COR-L47 (cell line): ENCODE measurements around the gene NF1.
A peak's percentile ranks its signal among the peaks of the same experiment; 100 is the strongest.
"Not testable (repeated sequence)": the region's sequence is repeated elsewhere in the genome, so short reads cannot be mapped to it uniquely, and the experiment has no call there.

ENCODE experiments used
- DNase-seq: peaks from one replicate; lab custom pipeline; 2025; lab: John Stamatoyannopoulos, UW

Gene NF1

DNA sequence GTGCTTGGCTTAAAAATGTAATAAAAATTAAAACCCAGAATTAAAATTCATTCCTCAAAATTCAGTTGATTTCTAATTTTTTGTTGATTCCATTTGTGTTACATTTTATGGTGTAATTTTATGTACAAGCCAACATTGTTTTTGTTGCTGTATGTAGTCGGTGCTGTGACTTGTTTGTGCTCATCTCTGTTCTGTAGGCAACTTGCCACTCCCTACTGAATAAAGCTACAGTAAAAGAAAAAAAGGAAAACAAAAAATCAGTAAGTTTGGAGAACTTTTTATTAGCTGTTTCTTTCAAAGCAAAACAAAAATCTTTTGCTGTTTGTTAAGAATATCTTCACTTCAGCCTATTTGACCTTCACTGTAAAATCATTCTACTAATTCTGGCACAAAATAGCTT is 158.0 kb downstream of the NF1 start:
- no peak for DNase-seq

DNA sequence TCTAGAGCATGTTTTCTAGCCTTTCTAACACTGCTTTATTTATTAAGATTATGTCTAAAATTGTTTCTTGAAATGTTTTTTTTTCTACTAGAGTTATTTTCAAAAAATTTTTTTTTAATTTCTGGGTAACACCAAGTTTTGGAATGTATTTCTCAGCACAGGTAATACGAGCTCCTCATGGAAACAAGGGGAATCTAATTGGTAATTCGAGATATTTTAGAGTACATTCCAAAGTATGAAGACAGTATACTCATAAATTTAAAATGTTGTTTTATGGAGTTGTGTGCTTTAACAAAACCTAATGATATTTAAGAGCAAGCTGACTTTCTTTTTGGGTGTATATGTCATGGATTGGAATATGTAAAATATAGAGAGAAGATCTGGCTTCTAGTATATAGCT is 159.9 kb downstream of the NF1 start:
- DNase-seq: no peak

DNA sequence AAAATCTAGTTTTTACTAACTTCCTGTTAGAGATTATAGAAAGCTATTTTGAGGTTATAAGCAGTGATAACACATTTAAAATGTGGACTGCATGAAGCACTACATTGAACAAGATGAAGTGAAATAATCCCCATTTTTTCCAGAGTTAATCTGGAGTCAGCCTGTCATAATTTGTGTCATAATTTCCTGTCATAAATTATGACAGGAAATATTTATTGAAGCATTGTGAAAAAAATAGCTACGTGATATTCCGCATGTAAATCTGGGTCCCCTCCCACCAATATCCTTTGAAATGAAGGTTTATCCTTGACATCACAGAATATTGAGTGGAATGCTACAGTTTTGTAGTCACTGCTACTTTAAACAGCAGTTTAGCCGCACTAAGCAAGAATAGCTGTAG is 162.2 kb downstream of the NF1 start:
- no peak for DNase-seq

DNA sequence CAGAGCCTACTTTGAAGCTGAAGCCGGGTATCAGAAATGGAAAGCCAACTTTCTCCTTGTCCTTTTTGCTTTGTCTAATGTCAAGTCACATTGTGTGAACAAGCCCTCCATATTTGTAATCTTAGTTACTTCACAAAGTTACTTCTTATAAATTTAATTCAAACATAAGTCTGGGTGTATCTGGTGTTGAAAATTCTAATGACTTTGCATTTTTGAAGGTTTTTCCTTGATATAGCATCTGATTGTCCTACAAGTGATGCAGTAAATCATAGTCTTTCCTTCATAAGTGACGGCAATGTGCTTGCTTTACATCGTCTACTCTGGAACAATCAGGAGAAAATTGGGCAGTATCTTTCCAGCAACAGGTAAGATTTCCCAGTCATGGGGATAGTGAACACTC is 165.4 kb downstream of the NF1 start:
- DNase-seq: no peak

DNA sequence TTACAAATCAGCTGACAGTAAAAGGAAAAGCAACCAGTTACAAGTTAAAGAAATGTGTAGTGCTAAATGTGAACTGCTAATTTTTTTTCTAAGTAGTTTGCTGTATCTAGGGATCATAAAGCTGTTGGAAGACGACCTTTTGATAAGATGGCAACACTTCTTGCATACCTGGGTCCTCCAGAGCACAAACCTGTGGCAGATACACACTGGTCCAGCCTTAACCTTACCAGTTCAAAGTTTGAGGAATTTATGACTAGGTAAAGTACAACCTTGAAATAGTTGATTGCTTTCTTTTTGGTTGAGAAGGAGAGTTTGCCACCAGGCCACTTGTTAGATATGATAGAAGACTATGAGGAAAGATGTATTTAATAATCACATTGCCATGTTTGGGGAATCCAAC is 166.8 kb downstream of the NF1 start:
- DNase-seq: no peak

DNA sequence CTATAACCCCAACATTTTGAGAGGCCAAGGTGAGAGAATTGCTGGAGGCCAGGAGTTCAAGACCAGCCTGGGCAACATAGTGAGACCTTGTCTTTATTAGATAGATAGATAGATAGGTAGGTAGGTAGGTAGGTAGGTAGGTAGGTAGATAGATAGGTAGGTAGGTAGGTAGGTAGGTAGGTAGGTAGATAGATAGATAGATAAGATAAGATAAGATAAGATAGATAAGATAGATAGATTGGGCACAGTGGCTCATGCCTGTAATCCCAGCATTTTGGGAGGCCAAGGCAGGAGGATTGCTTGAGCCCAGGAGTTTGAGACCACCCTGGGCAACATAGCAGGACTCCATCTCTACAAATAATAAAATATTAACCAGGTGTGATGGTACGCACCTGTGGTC is 168.1 kb downstream of the NF1 start:
- not testable (repeated sequence) for DNase-seq

DNA sequence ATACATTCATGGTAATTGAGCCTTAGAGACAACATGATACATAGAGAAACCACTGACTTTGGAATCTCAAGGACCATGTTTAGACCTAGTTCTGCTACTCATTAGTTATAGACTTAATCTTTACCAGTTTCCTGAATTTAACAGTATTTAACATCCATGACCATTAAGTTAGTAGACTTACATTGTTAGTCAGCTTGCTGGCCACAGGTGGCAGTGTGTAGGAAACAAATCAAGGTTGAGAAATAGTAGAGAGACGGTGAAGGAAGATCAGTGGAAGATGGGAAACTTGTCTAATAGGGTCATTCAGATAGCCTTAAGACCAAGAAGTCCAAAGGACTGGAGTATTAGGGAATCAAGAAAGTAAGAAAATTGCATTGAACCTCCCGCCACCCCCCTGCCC is 171.3 kb downstream of the NF1 start:
- DNase-seq: no peak

DNA sequence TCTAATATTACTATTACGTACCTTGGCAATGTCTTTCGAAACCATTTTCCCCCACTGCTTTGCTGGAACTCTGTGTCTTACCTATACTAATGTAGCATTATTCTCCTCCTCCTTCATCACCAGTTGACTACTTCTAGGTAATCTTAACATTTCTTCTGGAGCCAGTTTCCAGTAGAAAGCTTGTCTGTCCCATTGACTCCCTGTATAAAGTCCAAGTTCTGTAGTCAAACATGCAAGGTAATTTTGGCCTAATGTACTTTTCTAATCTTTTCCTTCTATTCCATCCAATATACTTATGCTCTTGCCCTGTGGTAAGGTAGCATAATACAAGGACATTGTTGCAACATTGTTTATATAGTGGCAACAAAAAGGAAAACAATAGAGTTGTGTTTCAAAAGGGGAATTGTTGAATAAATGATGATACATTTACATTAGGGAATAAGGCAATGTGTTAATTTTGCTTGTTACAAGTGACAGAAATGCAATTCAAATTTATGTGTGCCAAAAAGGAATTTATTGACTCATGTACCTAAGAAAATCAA is 174.3 kb downstream of the NF1 start:
- no peak for DNase-seq

DNA sequence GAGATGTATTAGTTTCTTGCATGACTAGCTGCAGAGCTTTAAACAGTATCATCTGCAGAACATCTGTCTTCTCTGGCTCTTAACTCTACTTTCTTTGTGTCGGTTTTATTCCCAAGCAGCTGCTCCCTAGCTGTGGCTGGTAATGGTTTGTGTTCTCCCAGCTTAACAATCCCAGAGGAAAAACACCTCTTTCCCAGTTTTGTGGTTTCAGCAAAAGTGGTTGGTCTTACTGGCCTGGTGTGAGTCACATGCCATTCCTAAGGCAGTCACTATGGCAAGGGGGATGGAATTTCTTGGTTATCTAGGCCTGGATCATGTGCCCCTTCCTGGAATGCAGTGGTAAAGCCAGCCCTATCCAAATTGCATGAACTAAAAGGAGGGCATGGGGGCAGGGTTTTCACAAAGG is 174.8 kb downstream of the NF1 start:
- DNase-seq: no peak

DNA sequence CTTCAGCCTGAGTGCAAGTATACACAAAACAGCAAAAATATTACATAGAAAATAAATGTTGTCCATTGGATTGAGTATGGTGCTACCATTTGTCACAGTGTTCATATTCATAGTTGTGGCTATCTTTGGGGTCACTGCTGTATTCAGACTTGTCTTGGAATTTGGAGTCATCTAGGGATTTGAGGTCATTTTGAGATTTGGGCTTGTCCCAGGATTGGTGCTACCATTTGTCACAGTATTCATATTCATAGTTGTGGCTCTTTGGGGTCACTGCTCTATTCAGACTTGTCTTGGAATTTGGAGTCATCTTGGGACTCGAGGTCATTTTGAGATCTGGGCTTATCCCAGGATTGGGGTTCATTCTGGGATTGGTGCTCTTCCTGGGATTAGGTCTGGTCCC is 177.5 kb downstream of the NF1 start:
- DNase-seq: no peak

DNA sequence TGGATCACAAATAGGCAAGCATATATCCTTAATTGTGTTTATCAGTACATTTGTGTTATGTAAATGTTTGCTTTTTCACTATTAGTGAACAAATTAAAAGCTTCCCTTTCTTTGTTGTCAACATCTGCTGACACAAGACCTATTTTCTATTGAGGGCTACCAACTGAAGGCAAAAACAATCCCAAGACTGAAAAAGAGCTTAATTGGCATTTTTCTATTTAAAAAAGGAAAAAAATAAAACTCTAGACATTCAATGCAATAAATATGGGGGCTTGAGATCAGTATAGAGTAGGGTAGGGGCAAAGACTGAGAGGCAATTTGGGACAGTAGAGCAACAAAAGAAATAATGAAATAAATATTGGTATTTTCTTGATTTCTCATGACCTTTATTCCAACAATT is 178.0 kb downstream of the NF1 start:
- no peak for DNase-seq

DNA sequence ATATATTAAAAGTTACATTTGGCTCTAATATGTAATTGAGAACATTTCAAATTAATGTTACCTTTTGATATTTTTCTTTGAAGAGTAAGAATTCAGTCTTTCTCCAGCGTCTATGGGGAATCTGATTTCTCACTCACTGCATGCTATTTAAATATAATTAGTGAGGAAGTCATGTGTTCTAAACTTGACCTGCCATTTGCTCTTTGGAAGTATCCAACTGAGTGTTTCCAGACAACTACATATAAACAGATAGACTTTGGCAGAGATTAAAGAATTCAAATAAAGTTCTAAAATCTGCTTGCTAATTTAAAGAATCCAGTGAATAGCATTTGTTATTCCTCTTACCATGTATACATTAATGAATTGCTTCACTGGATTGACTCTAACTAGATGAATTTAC is 178.7 kb downstream of the NF1 start:
- no peak for DNase-seq

DNA sequence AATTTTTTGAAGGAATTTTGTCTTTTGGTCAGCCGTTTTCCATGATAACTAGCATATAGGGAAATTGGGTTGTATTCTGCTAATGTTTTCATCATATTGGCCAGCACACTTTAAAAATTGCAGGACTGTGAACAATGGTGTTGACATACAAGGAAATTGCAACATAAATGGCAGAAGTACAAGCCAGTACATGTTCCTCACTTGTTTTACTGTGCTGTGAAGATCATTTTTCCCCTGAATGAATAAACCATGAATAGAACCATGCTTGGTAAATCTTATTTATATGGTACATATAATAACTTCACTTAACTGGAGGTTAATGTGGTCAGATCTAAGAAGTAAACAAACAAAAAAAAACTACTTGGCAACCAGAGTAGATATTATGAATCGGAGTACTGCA is 179.5 kb downstream of the NF1 start:
- DNase-seq: peak; percentile 5

DNA sequence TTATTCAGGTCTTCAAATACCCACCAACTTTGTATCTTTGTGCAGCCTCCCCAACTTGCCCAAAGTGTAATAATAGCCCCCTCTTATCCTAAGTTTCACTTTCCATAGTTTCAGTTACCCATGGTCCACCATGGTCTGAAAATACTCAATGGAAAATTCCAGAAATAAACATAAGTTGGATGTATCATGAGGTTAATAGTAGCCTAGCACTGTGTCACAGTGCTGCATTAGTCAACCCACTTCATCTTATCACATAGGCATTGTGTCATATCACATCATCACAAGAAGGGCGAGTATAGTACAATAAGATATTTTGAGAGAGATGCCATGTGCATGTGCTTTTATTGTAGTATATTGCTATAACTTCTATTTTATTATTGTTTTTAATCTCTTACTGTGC is 180.3 kb downstream of the NF1 start:
- DNase-seq: no peak

DNA sequence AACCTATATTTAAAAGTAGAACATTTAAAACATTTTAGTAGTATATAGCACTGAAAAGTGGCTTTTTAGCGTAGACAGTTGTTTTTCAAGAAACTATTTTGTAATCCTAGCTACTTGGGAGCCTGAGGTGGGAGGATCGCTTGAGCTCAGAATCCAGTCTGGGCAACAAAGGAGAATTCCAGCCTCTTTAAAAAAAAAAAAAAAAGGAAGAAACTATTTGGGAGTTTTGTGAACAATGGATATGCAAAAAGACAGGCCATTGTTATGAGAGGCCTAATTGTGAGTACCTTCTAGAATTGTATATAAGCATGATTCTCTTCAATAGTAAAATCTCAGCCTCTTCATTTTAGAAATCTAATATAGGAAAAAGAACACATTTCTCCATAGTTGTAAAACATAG is 184.6 kb downstream of the NF1 start:
- DNase-seq: no peak

DNA sequence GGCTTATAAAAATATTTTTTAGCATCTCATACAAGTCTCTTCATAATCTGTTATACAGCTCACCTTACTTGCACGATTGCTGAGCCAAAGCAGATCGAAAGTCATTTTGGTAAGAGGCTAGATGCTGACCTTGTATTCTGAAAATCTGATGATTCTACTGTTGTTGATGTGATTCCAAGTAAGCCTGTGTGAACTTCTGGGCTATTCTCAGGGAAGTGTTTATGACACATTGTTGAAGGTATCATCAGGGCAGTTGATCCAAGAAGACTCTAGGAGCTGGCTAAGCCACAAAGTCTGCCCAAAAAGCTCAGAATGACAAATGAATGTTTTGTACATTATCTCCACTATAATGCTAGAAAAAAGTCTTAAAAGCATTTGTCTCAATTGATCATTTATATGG is 186.3 kb downstream of the NF1 start:
- DNase-seq: no peak

DNA sequence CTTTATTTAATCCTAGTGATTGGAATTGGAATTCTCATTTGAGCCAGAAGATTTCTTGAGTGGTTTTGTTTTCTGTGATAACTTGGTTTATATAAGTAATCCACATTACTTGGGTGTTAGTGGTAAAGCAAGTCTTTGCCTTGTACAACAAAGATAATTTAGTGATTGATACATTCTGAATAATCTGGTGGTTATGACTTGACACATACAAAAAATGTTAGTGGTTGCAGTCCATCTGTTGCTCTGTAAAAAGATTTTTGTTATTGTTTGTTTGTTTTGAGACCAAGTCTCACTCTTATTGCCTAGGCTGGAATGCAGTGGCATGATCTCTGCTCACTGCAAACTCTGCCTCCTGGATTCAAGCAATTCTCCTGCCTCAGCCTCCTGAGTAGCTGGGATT is 189.1 kb downstream of the NF1 start:
- DNase-seq: no peak

DNA sequence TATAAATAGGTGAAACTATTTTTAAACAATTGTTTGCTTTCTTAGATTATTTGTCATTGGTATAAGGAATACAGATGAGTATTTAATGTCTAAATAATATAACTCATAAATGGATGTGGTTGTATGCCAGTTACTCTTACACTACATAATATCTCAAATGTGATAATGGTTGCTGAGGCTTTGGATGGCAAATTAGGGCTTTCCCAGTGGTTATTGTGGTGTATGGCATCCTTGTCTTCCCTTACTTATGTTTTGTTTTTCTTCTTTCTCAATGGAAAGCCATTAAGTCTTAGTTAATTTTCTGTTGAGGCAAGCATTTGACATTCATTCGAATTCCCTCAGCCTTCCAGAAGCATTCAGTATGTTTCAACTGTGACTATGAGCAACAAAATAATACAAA is 191.8 kb downstream of the NF1 start:
- no peak for DNase-seq

DNA sequence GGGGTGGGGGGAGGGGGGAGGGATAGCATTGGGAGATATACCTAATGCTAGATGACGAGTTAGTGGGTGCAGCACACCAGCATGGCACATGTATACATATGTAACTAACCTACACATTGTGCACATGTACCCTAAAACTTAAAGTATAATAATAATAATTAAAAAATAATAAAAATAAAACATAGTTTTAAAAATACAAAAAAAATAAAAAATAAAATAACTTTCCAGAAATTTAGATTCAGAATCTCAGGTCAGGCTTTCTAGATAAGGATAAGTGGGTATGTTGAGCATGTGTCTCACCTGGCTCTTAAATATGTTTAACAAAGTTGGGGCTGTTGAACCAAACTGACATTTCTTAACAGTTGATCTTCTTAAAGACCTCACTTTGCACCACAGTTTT is 193.2 kb downstream of the NF1 start:
- DNase-seq: not testable (repeated sequence)

DNA sequence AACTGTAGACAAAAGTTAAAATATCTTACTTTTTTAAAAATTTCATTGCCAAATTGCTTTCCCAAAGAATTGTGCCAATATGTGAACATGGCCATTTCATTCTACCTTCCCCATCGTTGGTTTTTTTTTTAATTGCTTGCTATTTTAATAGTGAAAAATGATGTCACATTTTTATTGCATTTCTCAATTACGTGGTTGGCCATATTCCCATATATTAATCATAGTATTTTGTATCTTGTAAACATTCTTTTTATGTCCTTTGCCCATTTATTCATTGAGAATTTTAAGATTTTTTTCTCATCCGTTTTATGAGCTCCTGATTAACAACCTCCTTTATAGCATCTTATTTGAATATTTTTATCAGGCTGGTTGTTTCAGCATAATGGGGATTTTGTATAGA is 195.0 kb downstream of the NF1 start:
- no peak for DNase-seq

DNA sequence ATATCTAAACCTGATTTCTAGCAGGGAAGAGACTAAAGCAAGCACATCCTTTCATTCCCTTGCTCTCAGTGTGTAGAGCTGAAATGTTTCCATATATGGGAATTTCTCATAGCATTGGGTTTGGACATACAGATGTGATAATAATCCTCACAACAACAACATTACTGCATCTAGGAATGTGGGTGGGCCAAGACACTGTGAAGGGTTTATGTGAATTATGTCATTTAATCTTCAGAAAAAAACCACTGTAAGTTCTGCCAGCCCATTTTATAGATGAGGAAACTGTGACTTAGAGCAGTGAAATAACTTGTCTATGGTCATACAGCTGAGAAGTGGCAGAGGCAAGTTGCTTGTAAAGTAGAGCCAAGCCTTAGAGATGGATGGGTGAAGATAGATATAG is 197.0 kb downstream of the NF1 start:
- no peak for DNase-seq

DNA sequence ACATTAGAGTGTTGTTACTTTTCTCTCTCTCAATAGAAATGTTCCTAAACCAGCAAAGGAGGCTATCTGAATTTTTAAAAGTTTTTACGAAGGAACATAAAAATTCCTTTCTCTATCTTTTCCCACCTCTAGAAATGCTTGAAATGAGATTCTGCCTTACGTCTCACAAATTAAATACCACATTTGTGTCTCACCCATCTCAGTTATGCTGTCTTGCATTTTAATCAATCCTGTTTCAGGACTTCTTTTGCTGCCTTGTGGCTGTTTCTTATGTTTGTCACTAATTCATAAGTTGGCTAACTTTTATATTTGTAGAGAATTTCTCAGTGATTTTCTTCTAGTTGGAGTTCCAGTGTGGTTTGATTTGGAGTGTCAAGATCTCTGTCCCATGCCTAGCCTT is 198.8 kb downstream of the NF1 start:
- DNase-seq: no peak

DNA sequence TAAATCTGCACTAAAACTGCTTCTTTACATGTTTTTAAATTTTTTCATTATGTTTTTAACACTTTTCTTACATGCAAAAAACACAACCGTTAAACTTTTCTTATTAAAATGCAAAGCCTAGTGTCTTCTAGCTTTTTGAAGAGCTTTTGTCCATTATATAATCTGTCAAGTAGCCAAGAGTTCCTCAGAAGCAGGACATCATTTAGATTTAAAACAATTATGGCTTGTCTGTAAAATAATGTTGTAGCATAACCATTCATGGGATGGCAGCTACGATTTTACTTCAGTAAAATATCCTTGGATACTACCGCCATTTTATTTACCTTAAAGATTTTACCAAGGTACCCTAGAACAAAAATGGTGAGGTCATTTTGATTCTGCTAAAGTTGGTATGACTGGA is 199.5 kb downstream of the NF1 start:
- no peak for DNase-seq

DNA sequence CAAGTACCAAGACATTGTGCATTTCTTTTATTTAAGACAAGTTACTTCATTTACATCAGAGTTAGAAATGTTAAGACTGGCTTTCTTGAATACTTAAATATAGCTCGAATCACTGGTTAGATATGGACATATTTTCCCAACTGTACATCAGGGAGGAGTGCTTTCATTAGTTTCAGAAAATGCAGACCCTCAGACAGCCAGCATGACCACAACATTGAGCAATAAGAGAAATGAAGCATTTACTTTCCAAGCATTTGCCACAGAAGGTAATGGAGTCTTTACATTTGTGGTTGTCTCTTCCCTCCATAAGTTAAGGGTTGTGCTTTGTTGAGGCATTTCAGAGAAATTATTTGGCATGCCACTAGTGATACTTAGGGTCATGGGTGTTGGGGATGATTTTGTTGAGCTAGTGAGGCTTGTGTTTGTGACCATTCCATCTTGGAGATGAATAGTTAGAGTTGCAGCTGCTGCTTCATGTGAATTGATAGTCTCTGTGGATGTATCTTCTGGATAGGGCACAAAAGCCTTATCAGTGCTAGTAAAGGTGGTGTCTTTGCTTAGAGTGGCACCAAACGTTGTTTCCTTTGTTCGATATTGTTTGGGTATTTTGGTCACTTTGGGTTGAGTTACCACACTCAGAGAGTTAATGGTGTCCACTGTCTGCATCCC is 200.2 kb downstream of the NF1 start:
- DNase-seq: no peak

DNA sequence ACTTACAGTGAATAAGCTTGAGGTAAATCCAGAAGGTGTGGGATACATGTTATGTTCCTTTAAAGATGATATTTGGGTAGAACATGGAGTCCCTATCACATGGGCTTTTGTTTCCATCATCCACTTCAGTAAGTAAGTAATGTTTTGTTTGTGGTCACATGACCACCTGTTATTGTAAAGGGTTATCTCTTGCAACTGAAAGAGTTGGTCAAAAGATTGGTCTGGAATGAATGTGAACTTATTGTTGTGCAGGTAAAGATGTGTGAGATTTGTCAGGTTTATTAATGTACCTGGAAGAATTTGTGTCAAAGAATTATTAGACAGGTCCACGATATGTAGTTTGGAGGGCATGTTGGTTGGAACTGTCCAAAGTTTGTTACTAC is 200.7 kb downstream of the NF1 start:
- DNase-seq: no peak
